GM10847 (cell line): Measurements from ENCODE around the gene MIDN.

Source experiments
- POLR2A ChIP-seq: IDR thresholded peaks from 2 replicates; pipeline ENCODE4 v1.6.1; 2011; ENCODE audit not compliant: insufficient read length; ENCODE audit errors: extremely low read depth

The MIDN gene

GRCh38 chr19:1257475-1258162 lies 9.2 kb downstream of the MIDN start:
- no peak for TF ChIP-seq POLR2A

- no peak for TF ChIP-seq POLR2A
These were observed 9.7 kb downstream of the MIDN start for GRCh38 chr19:1258163-1258492.

GRCh38 chr19:1258707-1259205 lies 10.4 kb downstream of the MIDN start:
- no peak for TF ChIP-seq POLR2A

GRCh38 chr19:1259206-1259875 lies 11.0 kb downstream of the MIDN start:
- peak; percentile 75 for TF ChIP-seq POLR2A

- TF ChIP-seq POLR2A = no peak
These were observed 11.7 kb downstream of the MIDN start for GRCh38 chr19:1259876-1260748.

- no peak for TF ChIP-seq POLR2A
These were observed 12.6 kb downstream of the MIDN start for GRCh38 chr19:1260749-1261537.

GRCh38 chr19:1261538-1261797 lies 13.1 kb downstream of the MIDN start:
- TF ChIP-seq POLR2A = no peak

GRCh38 chr19:1261798-1262622 lies 13.6 kb downstream of the MIDN start:
- no peak for TF ChIP-seq POLR2A

- TF ChIP-seq POLR2A = no peak
These were observed 14.3 kb downstream of the MIDN start for GRCh38 chr19:1262623-1263123.

GRCh38 chr19:1263188-1263587 lies 14.8 kb downstream of the MIDN start:
- TF ChIP-seq POLR2A = no peak

- no peak for TF ChIP-seq POLR2A
These were observed 16.6 kb downstream of the MIDN start for GRCh38 chr19:1264801-1265614.

- TF ChIP-seq POLR2A = no peak
These were observed 17.3 kb downstream of the MIDN start for GRCh38 chr19:1265615-1266128.
